WERI-Rb-1 (cell line): ENCODE measurements around the gene PRM2.

Source experiments
- DNase-seq: peaks from one replicate; pipeline ENCODE4 v3.0.0-alpha.2; 2020
- H3K27ac ChIP-seq: fragments of 250-450 bp; sonication (Bioruptor Pico); 2 replicates; pipeline ENCODE4 v1.5.1; 2020; ENCODE audit warnings: mild to moderate bottlenecking, moderate library complexity
- H3K27me3 ChIP-seq: fragments of 250-450 bp; sonication (Bioruptor Pico); 2 replicates; pipeline ENCODE4 v1.5.1; 2021; ENCODE audit warnings: mild to moderate bottlenecking, low read depth, moderate library complexity; ENCODE audit not compliant: insufficient read depth, severe bottlenecking
- H3K36me3 ChIP-seq: fragments of 250-450 bp; sonication (Bioruptor Pico); 2 replicates; pipeline ENCODE4 v1.5.1; 2020; ENCODE audit warnings: mild to moderate bottlenecking, moderate library complexity
- H3K4me3 ChIP-seq: 2 replicates; pipeline ENCODE4 v1.5.1; 2011; ENCODE audit warnings: low read depth, mild to moderate bottlenecking, control low read depth, low read length
- H3K9me3 ChIP-seq: fragments of 250-450 bp; sonication (Bioruptor Pico); 2 replicates; pipeline ENCODE4 v1.5.1; 2021; ENCODE audit warnings: mild to moderate bottlenecking, moderate library complexity; ENCODE audit not compliant: severe bottlenecking
- TF ChIP-seq, protein P1 (sequence below): IDR thresholded peaks from 2 replicates; pipeline ENCODE4 v1.5.1; 2011; ENCODE audit warnings: low read depth, mild to moderate bottlenecking, control low read depth, inconsistent platforms, low read length

Gene PRM2

GRCh38 chr16:11270602-11271162 lies 5.6 kb downstream of the PRM2 start:
- H3K27ac ChIP-seq, result no peak overlapping the region
- no peak for DNase-seq
- no peaks in the 10 kb centered on the region for H3K27me3 ChIP-seq
- TF ChIP-seq, protein P1, sequence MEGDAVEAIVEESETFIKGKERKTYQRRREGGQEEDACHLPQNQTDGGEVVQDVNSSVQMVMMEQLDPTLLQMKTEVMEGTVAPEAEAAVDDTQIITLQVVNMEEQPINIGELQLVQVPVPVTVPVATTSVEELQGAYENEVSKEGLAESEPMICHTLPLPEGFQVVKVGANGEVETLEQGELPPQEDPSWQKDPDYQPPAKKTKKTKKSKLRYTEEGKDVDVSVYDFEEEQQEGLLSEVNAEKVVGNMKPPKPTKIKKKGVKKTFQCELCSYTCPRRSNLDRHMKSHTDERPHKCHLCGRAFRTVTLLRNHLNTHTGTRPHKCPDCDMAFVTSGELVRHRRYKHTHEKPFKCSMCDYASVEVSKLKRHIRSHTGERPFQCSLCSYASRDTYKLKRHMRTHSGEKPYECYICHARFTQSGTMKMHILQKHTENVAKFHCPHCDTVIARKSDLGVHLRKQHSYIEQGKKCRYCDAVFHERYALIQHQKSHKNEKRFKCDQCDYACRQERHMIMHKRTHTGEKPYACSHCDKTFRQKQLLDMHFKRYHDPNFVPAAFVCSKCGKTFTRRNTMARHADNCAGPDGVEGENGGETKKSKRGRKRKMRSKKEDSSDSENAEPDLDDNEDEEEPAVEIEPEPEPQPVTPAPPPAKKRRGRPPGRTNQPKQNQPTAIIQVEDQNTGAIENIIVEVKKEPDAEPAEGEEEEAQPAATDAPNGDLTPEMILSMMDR, result no peak
- no peaks in the 10 kb centered on the region for H3K36me3 ChIP-seq
- no peak overlapping the region for H3K4me3 ChIP-seq
- H3K9me3 ChIP-seq, result no peaks in the 10 kb centered on the region

DNA sequence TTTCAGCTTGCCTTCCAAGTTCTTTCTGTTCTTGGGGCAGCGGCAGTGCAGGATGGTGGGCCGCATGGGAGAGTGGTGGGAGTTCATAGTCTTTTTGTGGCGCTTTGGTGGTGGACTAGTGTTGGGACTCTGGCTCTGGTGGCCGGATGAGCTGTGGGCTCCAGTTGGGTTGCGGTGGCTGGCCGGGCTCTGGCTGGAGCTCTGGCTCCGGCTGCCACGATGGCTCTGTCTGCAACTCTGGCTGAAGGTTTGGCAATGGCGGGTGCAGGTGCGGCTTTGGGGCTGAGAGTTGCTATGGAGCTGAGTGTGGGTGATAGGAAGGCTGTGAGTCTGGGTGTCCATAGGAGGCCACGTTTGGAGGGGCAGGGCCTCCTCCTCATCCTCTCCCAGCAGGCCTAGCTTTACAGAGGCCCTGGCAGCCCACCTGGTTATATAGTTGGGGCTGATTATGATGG lies 7.3 kb downstream of the PRM2 start, which contains the start of gene TNP2:
TSS of gene TNP2 (minus strand) at position 405 of the 455 bp plus-strand sequence. CDS start at position 342, 63 bp downstream.
- H3K9me3 ChIP-seq, result no peaks in the 10 kb centered on the region
- TF ChIP-seq, protein P1, result no peak
- no peaks in the 10 kb centered on the region for H3K27me3 ChIP-seq
- no peak within 1 kb of the TSS for H3K27ac ChIP-seq
- no peaks in the 10 kb centered on the region for H3K36me3 ChIP-seq
- no peak for DNase-seq
- no peak within 1 kb of the TSS for H3K4me3 ChIP-seq

DNA sequence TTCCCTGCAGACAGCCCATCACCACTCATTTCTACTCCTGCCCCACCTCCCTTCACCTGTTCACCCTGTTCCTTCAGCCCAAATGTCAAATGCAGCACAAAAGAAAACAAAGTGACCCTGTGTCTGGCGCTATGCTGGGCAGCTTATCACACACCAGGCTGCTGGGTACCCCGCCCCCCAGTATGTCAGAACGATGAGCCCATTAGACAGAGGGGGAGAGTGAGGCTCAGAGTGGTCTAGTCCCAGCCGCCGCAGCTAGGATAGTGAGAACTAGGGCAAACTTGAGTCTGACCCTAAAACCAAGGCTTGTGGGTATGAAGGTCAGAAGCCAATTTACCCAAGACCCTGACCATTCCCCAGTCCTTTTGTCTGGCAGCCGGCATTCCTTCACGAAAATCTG lies 11.2 kb downstream of the PRM2 start:
- DNase-seq, result no peak
- Histone ChIP-seq H3K27me3 (no peaks in the 10 kb centered on the region), H3K9me3 (no peaks in the 10 kb centered on the region), H3K36me3 (no peaks in the 10 kb centered on the region), H3K4me3 (no peak overlapping the region), H3K27ac (no peak overlapping the region)
- TF ChIP-seq, protein P1, result no peak

DNA sequence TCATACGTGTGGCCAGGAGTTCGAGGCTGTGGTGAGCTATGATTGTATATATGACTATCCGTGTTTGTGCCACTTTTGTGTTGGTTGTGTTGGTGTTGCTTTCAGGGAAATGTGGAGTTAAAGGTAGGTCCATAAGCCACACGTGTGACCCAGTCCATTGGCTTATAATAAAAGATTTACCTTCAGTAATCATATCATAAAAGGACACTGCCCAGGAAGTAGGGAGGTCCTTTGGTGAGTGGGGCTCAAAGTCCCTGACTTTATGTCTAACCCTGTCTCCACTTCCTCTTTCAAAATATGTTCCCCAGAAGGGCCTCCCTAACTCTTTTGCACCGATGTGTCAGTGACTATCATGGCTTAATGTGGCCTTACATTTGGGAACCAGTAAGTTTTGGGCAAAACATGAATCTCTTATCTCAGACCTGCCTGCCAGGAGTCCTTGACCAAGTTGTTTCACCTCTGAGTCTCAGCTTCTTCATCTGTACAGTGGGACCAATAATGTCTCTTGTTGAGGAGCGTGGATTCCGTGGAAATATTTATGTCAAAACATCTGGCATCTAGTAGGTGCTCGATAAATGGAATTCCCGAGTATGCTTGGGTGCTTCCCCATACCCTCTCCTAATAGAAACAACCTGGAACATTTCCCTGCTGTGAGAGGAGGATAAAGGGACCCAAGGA lies 12.0 kb downstream of the PRM2 start:
- Histone ChIP-seq H3K27ac (no peak overlapping the region), H3K4me3 (no peak overlapping the region), H3K27me3 (no peaks in the 10 kb centered on the region), H3K36me3 (no peaks in the 10 kb centered on the region), H3K9me3 (no peaks in the 10 kb centered on the region)
- TF ChIP-seq, protein P1, result no peak
- no peak for DNase-seq

DNA sequence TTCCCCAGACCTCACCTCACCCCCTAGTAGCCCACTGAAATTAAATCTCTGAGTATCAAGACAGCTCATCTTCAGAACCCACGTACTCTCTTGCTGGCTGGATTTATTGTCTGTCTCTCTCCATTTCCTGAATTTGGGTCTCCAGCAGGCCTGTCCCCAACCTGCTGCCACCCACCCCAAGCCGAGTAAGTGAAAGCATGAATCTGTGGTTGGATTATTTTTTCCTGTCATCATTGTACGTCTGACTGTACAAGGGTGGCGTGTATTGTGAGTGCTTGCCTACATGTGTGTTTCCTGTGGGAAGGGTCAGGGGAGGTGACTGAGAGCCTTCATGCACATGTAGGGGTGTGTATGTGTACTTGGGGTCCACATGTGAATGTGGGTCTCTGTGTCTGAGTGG lies 12.5 kb downstream of the PRM2 start:
- no peak overlapping the region for H3K4me3 ChIP-seq

More for the DNA sequence above, 12.5 kb downstream of the PRM2 start:
- H3K9me3 ChIP-seq, result no peaks in the 10 kb centered on the region
- H3K36me3 ChIP-seq, result no peaks in the 10 kb centered on the region
- H3K27me3 ChIP-seq, result no peaks in the 10 kb centered on the region
- H3K27ac ChIP-seq, result no peak overlapping the region
- DNase-seq, result no peak
- TF ChIP-seq, protein P1, result no peak
